Measurements from ENCODE around the gene DDX31.

The DDX31 gene

DNA sequence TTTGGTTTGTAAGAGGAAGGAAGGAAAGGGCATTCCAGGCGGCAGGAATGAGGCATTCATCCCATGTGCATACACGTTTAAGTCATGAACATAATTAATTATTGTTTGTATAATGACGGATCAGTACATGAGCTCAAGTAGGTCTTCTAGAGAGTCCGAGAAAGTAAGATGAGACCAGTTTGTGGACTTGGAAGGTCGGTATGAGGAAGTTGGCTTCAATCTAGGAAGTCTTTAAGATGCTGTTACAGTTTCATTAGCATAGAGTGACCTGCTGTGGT is 2.6 kb upstream of the DDX31 start:
- DNase-seq (ENCODE audit: low spot score): no peak

DNA sequence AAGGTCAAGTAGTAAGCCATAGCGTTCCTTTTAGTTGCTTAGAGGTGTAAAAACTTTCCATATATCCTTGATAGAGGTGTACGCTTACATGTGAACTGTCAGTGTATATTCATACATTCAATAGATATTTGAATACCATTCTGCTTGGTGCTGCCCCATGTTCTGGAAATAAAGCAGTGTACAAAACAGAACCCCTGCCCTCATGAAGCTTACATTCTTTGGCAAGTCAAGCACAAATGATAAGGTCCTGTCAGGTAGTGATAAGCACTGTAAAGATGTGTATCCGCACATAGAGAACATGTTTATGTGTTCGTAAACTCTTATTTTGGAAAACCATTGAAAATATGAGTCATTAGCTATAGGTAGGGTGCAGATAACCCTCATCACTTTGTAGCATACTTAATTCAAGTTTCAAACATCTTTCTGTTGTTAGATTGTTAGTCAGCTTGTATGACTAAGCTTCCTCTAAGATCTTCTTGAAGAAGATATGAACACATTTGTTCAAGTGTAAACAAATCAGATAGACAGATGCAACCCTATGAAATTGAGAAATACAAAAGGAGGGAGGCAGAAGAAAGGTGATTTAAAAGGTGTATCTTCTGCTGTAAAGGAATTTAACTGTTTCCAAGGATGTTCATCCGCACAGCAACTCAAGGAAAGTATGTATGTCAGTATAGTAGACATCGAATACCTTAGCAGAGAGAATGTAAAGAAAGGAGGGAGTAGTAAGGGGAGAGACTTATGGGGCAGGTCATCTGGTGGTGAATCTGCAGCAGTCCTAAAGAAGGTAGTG is 2.0 kb upstream of the DDX31 start:
- DNase-seq (ENCODE audit: low spot score): no peak

DNA sequence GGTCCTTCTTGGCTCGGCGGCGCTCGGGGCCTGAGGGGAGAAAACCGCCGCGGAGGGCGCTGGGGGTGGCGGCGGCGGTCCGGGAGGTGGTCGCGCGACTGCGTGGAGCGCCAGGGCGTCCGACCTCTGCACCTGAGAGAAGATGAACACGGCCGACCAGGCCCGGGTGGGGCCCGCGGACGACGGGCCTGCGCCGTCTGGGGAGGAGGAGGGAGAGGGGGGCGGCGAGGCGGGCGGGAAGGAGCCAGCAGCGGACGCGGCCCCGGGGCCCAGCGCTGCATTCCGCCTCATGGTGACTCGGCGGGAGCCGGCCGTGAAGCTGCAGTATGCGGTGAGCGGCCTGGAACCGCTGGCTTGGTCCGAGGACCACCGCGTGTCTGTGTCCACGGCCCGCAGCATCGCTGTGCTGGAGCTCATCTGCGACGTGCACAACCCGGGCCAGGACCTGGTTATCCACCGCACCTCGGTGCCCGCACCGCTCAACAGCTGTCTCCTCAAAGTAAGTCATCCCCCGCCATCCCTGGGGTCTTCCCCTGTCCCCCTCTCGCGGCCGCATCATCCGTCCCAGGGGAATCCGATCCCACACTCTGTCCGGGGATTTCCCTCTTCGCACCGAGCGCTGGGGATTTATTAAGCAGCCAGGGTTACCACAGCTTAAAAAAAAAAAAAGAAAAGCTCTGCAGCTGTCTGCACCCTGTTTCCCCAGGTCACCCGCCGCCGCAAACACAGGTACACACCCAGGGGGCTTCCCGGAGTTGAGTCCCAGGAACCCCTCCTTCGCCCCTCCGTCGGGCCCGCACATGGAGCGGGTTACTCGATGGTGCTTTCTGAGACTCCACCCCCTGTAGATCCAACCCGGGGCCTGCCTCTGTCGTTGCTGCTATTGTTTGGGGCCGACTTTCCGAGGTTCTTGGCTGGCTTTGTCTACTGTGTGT is 941 bp upstream of the DDX31 start, which contains the start of gene GTF3C4:
Gene GTF3C4, plus strand, starts transcription at position 8 of the 935 bp plus-strand sequence. Its CDS starts 135 bp downstream, at position 143.
- DNase-seq (ENCODE audit: low spot score): no peak

GRCh38 chr9:132669319-132669697 is 475 bp downstream of the DDX31 start:
- DNase-seq (ENCODE audit: low spot score): peak; percentile 43

DNA sequence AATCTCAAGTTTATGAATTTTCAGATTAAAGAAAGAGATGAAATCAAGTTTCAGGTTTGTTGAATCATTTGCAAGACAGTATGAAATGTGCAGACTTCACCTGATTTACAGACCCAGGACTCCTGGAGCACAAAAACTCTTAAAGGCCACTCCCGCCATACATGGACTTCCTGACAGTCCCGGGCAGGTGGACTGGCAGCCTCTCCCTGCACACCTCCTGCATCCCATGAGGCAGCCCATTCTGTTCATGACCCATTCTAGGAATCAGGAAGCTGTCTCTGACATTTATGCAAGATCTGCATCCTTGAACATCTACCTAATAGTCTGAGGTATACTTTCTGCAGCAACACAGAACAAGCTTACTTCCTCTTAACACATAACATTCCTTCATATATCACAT is 5.9 kb downstream of the DDX31 start:
- no peak for DNase-seq (ENCODE audit: low spot score)

- DNase-seq (ENCODE audit: low spot score): no peak
Measured at GRCh38 chr9:132663117-132663516, 6.7 kb downstream of the DDX31 start.

GRCh38 chr9:132662152-132662945 is 7.4 kb downstream of the DDX31 start:
- no peak for DNase-seq (ENCODE audit: low spot score)

DNA sequence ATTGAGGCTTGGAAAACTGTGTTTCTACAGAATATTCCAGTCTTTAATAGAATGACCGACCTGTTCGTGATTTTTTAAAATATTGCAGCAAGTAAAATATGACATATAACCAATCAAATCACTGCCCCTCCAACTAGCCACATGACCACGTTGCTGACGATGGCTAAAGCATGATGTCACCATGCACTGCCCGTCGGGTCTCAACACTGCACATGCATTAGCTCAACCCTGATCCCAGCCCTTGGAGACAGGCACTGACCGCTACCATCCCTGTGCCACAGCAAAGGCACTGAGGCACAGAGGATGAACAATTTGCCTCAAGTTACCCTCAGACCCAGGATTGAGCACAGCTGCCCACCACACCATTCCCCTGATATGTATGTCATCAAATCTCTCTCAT is 13.5 kb downstream of the DDX31 start:
- no peak for DNase-seq (ENCODE audit: low spot score)

GRCh38 chr9:132651259-132651658 is 18.5 kb downstream of the DDX31 start:
- DNase-seq (ENCODE audit: low spot score): no peak

GRCh38 chr9:132648685-132649084 is 21.1 kb downstream of the DDX31 start:
- no peak for DNase-seq (ENCODE audit: low spot score)

DNA sequence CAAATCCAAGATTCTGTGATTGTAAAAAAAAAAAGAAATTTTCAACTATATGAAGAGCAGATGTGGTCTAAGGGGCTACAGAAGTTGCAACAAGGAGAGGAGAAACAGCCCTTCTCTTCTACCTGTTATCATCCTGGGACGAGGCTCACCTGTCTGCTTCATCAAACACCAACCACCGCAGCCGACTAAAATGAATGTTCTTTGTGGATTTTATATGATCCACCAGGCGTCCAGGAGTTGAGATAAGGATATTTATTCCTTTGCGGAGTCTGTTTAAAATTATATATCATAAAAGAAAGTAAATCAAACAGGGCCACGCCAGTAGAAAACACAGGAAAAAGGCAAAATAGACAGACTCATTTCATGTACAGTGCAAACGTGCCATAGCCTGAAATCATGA is 21.5 kb downstream of the DDX31 start:
- no peak for DNase-seq (ENCODE audit: low spot score)

DNA sequence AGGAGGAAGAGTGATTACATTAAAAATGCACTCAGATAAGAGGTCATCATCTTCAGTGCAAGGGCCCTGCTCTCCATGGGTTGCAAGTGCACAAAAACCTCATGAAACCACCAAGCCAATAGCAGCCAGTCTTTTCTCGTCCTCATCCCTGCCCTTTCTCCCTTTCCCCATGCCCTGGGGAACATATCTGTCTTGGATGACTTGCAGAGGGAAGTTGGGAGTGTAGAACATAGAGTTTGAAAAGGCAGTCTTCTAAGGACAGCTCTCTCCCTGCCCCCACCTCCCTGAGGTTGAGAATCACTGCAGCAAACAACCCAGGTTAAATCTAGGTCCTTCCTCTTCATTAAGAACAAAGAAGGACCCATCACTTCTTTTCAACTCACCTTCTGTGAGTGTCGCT is 22.0 kb downstream of the DDX31 start:
- DNase-seq (ENCODE audit: low spot score): no peak

DNA sequence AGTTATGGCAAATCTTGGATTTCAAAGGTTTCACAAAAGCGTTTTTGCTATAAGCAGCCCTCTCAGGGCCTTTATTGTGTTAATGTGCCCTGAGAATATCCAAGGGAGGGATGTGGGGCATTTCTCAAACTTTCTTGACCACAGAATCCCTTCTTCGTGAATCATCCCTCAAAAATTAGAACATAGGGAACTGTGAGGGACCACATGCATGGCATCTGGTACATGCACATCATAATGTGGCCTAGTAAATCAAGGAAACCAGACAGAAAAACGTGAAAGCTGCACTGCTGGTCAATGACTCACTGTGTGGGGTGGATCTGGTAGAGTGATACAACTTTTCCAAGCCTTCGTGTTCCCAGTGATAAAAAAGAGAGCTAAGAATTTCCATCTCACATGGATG is 22.4 kb downstream of the DDX31 start:
- no peak for DNase-seq (ENCODE audit: low spot score)

GRCh38 chr9:132646726-132647125 is 23.1 kb downstream of the DDX31 start:
- no peak for DNase-seq (ENCODE audit: low spot score)

DNA sequence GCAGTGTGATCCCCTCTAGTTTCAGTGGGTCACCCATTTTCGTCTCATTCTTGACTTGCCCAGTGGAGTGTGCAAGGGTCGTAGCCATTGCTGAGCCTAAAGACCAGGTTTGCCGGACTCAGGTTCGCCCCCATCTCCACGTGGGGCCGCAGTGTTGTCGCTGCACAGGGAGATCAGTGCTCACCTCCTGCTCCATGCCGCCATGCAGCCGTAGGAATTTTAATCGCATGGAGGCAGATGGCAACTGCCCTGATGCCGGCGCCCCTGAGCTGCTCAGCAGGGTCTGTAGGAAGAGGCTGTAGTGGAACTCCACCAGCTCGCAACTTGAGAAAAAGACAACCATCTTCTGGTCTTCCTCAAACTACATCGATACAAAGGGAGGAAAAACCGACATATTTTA is 24.1 kb downstream of the DDX31 start:
- DNase-seq (ENCODE audit: low spot score): no peak

DNA sequence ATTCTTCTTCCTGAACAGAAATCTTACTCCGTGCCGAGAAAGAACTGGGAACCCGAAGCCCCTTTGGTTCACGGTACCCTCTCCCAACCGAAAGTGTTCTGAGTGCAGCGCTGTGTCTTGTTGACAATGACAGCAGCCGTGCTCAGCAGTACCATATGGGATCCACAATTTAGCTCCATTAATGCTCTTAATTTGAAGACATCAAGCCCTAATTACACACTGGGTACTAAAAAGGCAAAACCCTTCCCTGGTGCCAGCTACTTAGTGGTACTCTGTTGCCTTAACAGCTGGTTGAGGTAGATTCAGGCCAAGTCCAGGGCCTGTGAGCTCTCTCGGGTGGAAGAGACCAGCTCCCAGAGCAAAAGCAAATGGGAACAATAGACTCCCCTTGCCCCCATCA is 24.5 kb downstream of the DDX31 start:
- DNase-seq (ENCODE audit: low spot score): no peak

- DNase-seq (ENCODE audit: low spot score): no peak
Measured at GRCh38 chr9:132644251-132644650, 25.5 kb downstream of the DDX31 start.

DNA sequence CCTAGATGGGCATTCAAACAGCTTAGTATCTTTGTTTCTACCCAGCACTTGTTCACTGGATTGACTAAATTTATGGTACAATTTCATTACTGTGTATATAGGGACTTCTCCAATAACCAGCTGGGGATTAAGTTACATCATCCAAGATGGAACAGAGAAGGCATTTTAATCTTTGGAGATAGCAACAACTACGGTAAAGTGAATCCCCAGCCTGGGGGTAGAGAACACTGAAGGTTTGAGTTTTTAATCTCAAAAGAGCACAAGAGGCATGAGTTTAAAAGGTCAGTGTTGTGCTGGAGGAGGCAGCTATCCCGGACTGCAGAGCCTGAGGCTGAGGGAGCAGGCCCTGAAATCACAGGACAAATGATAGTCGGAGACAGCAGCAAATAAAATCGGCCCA is 28.6 kb downstream of the DDX31 start:
- DNase-seq (ENCODE audit: low spot score): no peak

- DNase-seq (ENCODE audit: low spot score): no peak
Measured at GRCh38 chr9:132639322-132639721, 30.5 kb downstream of the DDX31 start.

DNA sequence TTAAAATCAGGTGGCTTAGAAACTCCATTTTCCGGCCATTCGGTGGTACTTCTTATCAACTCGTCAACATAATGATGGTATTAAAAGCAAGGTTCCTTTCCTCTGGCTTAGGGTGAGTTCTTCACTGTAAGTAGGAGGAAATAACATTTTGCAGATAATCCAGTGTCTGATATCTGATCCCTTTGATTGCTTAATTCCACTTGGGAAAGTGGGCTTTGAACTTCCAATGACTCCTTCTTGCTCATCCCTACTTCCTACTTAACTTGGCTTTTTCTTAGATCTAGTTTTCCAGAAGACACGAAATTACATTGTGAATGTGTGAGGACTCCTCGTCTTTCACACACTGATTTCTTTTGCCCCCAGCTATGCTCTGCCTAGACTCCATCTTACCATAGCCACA is 31.5 kb downstream of the DDX31 start:
- no peak for DNase-seq (ENCODE audit: low spot score)

- no peak for DNase-seq (ENCODE audit: low spot score)
Measured at GRCh38 chr9:132637801-132638200, 32.0 kb downstream of the DDX31 start.

GRCh38 chr9:132637351-132637750 is 32.4 kb downstream of the DDX31 start:
- peak; percentile 12 for DNase-seq (ENCODE audit: low spot score)

- no peak for DNase-seq (ENCODE audit: low spot score)
Measured at GRCh38 chr9:132634327-132634726, 35.5 kb downstream of the DDX31 start.

Data from pons (tissue), 1 donor.